Upper lobe of left lung (tissue), 4 donors: ENCODE results near the gene CNTN2.

Source experiments
- CTCF ChIP-seq, 6 experiments: fragments of 450-650 bp in 4 of 6; fragments of 200-600 bp in 2 of 6; sonication (generic) in 2 of 6; IDR thresholded peaks; one replicate each; pipeline ENCODE4 v1.5.1; 2016 to 2019; ENCODE audit warnings: antibody characterized with exemption in 6 of 6
- EP300 ChIP-seq, 4 donors: sonication (generic); formaldehyde crosslinking; IDR thresholded peaks; one replicate each; pipeline ENCODE4 v1.5.1; 2017; ENCODE audit warnings: antibody characterized with exemption in 4 of 4, control low read depth in 2 of 4
- POLR2A ChIP-seq, 4 donors: fragments of 450-650 bp; IDR thresholded peaks; one replicate each; pipeline ENCODE4 v1.5.1; 2016 to 2017; ENCODE audit warnings: antibody characterized with exemption in 4 of 4, mild to moderate bottlenecking in 2 of 4
- POLR2AphosphoS5 ChIP-seq, 2 donors: sonication (generic); formaldehyde crosslinking; IDR thresholded peaks; one replicate each; pipeline ENCODE4 v1.5.1; 2017; ENCODE audit warnings: antibody characterized with exemption in 2 of 2

DNA sequence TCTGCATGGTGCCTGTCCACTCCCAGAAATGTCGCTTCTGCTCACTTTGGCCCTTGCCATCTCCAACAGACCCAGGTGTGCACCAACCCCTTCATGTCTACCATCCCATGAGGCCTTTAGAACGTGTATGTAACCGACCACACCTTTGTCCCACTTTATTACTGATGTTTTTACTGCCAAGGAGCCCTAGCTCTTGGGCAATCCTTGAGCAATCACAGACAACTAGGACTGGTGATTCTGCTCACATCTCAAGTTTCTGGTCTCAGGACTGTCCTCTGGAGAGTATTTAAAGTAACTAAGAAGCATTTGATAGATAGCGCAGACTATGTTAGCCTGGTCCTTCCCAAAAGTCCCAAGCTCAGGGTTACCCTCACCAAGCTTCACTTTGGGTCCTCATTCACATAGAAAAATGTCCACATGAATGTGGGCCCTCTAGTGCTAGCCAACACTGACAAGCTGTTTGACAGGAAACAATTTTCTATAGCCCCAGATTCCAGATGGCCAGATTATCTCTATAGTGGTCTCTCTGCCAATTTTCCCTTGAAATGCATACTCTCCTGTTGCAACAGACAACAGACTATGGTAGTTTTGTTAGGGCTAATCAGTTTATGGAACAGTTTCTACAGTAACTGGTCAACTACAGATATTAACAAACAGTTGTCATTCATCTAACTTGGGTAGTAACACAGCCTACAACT, 48.2 kb downstream of the CNTN2 start:
- TF ChIP-seq CTCF (IDR thresholded peaks at IDR 0.05) = no peak
- no peak for TF ChIP-seq POLR2AphosphoS5 (IDR thresholded peaks at IDR 0.05)
- TF ChIP-seq POLR2A (IDR thresholded peaks at IDR 0.05) = no peak
- TF ChIP-seq EP300 (IDR thresholded peaks at IDR 0.05) = no peak
